Right kidney (tissue), 1 donor: ENCODE measurements around the gene WEE2.
"Not testable (repeated sequence)": the region's sequence is repeated elsewhere in the genome, so short reads cannot be mapped to it uniquely, and the experiment has no call there.

Experiments
- DNase-seq: peaks from one replicate; pipeline ENCODE4 v3.0.0-alpha.2; 2016

WEE2 gene

DNA sequence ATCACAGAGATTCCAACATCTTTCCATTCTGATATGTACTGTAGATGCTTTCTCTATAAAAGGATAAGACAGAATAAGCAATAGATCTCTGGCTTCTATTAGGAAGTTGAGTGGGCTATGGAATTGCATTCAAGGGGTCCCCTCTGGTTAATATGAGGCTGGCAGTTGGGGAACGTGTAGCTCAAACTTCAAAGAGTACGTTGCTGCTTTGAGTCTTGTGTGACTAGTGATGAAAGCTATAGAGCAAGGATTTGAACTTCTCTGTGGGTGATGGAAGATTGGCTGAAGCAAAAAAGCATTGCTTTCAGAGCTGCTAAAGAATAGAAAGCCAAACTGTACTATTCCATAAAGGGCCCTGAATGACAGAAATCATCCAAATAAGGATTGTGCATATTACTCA is 6.4 kb downstream of the WEE2 start:
- no peak for DNase-seq

GRCh38 chr7:141715018-141715417 is 6.9 kb downstream of the WEE2 start:
- DNase-seq: no peak

DNA sequence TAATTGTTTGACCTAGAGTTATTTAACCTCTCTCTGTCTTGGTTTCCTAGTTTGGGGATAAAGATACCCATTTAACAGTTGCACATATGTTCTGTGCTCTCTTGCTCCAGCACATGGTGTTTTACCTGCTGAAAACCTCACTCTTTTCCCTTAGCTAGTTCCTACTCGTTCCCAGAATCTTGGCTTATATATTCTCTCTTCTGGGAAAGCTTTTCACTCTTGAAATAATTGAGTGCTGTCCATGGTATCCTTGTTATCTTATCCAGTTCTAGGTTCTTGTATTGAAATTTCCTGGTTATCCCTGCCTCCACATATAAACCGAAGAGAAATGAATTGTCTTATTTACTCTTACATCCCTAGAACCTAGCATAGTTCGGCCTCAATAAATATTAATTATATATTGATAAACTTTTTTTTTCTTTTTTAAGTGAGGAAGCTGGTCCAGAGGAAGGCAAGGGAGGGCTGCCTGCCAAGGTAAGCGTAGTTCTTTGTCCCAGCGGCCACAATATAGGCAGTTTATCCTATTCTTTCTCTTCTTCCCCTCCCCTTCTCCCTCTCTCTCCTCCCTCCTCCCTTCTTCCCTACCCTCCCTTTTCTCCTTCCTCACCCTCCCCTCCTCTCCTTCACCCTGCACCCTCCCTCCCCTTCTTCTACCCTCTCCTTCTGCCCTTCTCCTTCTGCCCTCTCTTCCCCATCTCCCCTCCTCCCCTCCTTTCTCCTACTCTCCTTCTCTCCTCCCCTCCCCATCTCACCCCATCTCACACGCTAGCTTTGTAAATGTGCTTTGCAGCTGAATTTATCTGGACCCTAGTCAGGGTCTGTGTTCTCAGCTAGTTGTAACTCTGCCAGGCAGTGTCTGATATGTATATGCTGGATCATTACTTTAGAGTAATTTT is 7.9 kb downstream of the WEE2 start:
- DNase-seq: no peak

DNA sequence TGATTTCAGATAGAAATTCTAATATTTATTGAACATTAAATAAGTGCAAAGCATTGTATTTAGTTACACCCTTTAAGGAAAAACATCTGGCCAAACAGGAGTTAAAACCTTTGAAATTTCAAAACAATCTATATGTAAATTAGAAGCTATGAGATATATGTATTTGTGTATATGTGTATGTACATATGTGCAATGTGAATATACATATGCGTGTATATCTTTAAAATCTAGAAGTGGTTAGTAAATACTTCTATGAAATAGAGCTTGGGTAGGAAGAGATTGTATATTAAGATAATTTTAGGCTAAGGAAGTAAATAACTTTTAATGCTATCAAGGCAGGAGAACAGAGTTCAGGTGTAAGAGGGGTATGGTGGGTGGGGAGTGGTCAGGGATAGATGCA is 9.3 kb downstream of the WEE2 start:
- no peak for DNase-seq

DNA sequence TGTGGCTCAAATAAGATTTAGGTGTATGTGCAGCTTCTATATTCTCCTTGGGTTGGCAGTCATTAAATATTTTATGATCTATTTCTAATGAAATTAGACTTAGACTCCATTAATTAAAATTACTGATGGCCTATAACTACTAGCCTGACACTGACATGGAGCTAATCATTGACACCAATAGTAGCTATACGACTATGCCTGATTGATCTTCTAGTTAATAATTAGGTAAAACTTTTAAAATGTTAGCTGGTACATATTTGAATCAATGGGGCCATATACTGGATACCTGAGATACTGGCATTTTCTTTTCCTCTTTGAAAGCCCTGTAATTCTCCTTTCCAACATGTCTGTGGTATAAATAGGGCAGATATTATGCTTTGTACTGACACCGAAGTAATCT is 14.4 kb downstream of the WEE2 start:
- DNase-seq: no peak

DNA sequence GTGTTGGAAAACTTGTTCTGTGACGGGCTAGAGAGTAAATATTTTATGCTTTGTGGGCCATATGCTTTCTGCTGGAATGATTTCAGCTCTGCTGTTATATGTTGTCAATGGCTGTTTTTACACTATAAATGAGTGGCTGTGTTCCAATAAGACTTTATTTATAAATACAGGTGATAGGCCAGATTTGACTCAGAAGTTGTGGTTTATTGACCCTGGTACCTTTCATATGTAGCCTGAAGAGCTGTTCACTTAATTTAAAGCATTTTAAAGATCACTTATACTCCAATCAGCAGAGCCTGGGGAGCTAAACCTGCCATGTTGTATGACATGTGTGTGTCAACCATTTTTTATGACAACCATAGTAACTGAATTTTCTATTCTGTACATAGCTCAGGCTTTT is 20.9 kb downstream of the WEE2 start:
- no peak for DNase-seq

DNA sequence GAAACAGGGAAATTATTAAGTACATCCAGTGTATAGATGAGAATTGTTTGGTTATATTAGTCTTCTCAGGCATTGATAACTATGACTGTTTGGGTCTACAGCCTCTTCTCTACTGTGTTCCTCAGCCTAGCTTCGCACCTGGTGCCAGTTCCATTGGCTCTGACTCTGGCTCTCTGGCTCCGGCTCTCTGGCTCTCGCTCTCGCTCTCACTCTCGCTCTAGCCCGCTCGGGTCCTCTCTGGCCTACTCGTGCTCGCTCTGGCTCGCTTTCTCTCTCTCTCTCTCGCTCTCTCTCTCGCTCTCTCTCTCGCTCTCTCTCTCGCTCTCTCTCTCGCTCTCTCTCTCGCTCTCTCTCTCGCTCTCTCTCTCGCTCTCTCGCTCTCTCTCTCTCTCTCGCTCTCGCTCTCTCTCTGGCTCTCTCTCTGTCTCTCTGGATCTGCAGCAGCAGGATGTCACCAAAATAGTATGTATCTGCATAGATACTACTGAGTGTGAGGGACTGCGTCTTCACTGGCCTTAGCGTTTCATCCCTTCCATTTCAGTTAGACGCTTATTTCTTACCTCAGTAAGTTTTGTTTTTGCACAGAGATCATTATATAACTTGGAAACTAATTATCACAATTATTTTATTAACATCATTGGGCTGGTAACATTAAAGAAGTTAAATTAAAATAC is 23.5 kb downstream of the WEE2 start:
- no peak for DNase-seq

DNA sequence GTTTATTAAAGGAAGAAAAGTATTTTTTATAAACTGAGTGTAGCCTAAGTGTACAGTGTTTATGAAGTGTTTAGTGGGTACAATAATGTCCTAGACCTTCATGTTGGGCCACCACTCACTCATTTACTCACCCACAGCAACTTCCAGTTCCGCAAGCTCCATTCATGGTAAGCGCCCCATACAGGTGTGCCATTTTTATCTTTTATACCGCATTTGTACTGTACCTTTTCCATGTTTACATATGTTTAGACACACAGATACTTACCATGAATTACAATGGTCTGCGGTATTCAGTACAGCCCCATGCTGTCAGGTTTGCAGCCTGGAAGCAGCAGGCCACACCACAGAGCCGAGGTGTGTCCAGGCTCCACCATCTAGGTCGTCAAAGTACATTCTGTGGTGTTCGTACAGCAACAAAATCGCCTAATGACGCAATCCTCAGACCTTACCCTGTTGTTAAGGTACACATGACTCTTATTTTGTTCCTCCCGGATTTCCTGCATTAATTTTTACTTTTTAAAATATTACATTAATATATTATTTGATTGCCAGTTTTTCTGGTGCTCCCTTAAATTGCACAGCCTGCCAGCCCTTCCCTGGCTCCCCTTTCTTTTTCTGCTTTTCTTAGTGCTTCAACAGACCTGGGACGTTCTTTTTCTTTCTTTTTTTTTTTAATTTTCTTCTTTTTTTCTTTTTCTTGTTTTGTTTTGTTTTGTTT is 29.1 kb downstream of the WEE2 start:
- DNase-seq: no peak

- DNase-seq: peak; percentile 96
Measured at GRCh38 chr7:141737836-141738591, 29.9 kb downstream of the WEE2 start, which contains the start of gene SSBP1. Gene SSBP1 (plus strand): TSS chr7:141738358. CDS start chr7:141739167, 809 bp downstream.

DNA sequence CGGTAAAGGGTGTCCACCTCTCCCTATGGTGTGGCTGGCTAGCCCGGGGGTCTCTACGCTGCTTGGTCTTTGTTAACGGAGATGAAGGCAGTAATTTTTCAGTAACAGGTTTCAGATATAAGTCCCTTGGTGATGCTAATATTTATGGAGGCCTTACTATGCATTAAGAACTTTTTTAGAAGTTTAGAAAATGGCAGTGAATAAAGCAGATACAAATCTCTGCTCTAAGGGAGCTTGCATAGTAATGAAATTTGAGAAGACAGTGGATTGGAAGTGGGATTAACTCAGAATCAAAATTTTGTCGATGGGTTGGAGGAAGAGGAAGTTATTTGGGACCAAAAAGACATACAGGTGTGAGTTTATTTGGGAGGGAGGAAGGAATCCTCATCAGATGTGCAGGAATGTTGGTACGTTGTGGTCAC is 30.4 kb downstream of the WEE2 start:
- no peak for DNase-seq

DNA sequence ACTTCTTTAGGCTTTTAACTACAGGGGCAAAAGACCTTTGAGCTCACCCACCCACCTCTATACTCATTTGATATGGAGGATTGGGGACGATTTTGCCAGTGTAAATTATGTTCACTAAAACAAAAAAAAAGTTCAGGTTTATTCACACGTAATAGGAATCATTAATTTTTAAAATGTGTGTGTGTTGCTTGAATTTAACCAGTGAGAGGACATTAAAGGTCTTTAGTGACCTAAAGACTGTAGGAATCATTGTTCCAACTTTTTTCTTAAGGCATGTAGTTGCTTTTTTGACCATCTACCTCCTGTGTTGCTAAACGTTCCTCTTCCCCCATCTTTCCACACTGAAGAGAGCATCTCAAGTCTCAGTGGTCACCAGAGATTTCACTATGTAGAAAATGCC is 31.1 kb downstream of the WEE2 start:
- no peak for DNase-seq

- DNase-seq: no peak
Measured at GRCh38 chr7:141742229-141742628, 34.1 kb downstream of the WEE2 start.

GRCh38 chr7:141744131-141744530 is 36.0 kb downstream of the WEE2 start:
- no peak for DNase-seq

DNA sequence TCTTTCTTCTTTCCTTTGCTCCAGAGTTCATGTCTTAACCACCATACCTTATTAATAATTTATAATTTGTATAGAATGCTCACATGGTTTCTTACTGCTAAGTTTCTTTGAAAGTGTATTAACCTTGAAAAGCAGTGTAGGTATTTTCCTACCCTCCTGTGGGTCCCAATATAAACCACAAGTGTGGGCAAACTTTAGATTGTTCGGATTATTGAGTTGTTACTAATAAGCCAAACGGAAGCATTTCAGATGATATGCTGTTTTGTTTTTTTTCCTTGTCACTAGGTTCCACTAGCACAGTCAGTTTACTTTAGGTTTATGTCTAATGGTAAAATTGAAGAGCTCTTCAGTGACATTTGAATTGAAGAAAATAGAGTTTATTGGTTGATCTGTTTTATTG is 40.2 kb downstream of the WEE2 start:
- DNase-seq: no peak

- DNase-seq: not testable (repeated sequence)
Measured at GRCh38 chr7:141751904-141752303, 43.8 kb downstream of the WEE2 start.

GRCh38 chr7:141752634-141753033 is 44.5 kb downstream of the WEE2 start:
- no peak for DNase-seq

DNA sequence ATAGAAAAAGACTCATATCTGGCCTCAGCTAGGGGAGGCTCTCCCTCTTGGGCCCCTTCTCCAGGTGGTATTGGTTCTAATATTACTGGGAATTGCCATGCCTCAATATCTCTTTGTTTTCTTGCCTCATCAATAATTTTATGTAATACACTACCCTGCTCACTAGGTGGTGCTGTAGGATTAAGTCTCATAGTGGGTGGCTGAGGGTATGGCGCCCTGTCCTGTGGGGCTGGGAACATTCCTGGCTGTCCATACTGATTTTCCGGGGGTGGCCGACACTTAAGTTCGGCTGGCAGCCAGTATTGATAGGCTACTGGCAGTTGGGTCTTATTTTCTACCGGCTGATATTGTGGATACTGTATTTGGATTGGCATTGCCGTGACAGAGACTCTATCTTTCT is 46.8 kb downstream of the WEE2 start:
- DNase-seq: no peak

GRCh38 chr7:141763797-141764196 is 55.6 kb downstream of the WEE2 start, which contains the start of gene TAS2R3:
Gene TAS2R3 (plus strand): TSS chr7:141764097. CDS start chr7:141764159, 62 bp downstream.
- no peak for DNase-seq

DNA sequence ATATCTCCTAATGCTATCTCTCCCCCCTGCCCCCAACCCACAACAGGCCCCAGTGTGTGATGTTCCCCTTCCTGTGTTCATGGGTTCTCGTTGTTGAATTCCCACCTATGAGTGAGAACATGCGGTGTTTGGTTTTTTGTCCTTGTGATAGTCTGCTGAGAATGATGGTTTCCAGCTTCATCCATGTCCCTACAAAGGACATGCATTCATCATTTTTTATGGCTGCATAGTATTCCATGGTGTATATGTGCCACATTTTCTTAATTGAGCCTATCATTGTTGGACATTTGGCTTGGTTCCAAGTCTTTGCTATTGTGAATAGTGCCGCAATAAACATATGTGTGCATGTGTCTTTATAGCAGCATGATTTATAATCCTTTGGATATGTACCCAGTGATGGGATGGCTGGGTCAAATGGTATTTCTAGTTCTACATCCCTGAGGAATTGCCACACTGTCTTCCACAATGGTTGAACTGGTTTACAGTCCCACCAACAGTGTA is 62.0 kb downstream of the WEE2 start:
- not testable (repeated sequence) for DNase-seq

GRCh38 chr7:141776374-141776773 is 68.2 kb downstream of the WEE2 start, which contains the start of gene TAS2R4:
Gene TAS2R4 (plus strand): TSS chr7:141776674. CDS start chr7:141778489, 1,815 bp downstream.
- DNase-seq: no peak
